Ectodermal cell (in vitro differentiated cells): ENCODE data around the gene MAP3K4.
"Not testable (repeated sequence)": the region's sequence is repeated elsewhere in the genome, so short reads cannot be mapped to it uniquely, and the experiment has no call there.

ENCODE experiments used
- H3K27ac ChIP-seq: 2 replicates; pipeline ENCODE4 v1.7.0; 2013; ENCODE audit warnings: mild to moderate bottlenecking, low read depth, low read length; ENCODE audit not compliant: insufficient read depth, poor library complexity, severe bottlenecking
- H3K27me3 ChIP-seq: 2 replicates; pipeline ENCODE4 v1.7.0; 2013; ENCODE audit warnings: mild to moderate bottlenecking, low read length; ENCODE audit not compliant: insufficient read depth, control insufficient read depth, poor library complexity, severe bottlenecking
- H3K36me3 ChIP-seq: one replicate; pipeline ENCODE4 v1.7.0; 2013; ENCODE audit warnings: low read length; ENCODE audit not compliant: control insufficient read depth, insufficient read depth
- H3K4me1 ChIP-seq: one replicate; pipeline ENCODE4 v1.7.0; 2013; ENCODE audit warnings: low read length; ENCODE audit not compliant: control insufficient read depth, insufficient read depth
- H3K4me3 ChIP-seq: 2 replicates; pipeline ENCODE4 v1.7.0; 2013; ENCODE audit warnings: low read depth, low read length, control low read depth; ENCODE audit not compliant: insufficient read depth
- H3K9me3 ChIP-seq: 2 replicates; pipeline ENCODE4 v1.7.0; 2013; ENCODE audit warnings: mild to moderate bottlenecking, low read length, moderate library complexity; ENCODE audit not compliant: control insufficient read depth
- WGBS, 2 experiments: methylation state at CpG; one replicate each; pipeline ENCODE4 v1.1.7; 2013; ENCODE audit warnings: missing lambda C conversion rate in 2 of 2; 5-methylcytosine and 5-hydroxymethylcytosine counted together

The MAP3K4 gene

DNA sequence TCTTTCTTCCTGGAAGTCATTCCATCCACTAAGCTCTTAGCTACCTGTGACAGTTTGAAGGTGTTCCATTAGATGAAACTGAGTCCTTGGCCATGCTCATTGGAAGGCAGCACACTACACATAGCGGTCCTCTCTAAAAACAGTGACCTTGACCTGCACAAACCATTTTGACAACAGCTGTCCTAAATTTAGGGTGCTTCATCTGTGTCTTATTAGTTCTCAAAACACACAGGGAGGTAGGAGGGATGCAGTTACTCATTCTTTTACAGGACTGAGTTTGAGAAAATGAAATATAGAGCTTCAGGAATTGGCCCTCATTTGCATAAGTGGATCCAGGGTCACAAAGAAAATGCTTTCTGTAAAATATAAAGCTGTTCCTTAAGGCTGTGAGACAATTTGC, 20.4 kb upstream of the MAP3K4 start:
- no peak overlapping the region for H3K27ac ChIP-seq
- H3K4me3 ChIP-seq = no peak overlapping the region
- no peaks in the 10 kb centered on the region for H3K27me3 ChIP-seq
- no peaks in the 10 kb centered on the region for H3K4me1 ChIP-seq
- H3K36me3 ChIP-seq = no peaks in the 10 kb centered on the region
- H3K9me3 ChIP-seq = no peaks in the 10 kb centered on the region
- 90 to 92% methylated on average over 1 of the region's 1 CpG for WGBS, 2 experiments

DNA sequence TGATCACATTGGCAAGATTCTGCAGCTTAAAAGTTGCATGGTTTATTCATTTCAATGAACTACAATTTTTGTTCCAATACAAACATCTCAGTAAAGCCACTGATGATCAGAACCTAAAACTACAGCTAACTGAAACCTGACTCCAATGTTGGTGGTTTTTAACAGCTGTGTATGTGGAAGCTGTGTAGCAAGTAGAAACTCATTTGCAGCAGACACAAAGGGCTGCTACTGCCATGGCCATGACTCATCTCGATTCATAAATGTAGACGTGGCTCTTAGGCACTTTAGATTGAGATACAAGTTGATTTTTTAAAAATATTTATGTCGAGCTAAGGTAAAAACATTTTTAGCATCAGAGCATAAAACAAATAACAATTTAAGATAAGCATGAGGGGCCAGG, 19.5 kb upstream of the MAP3K4 start:
- H3K9me3 ChIP-seq = no peaks in the 10 kb centered on the region
- H3K4me1 ChIP-seq = no peaks in the 10 kb centered on the region
- WGBS, 2 experiments = 92 to 94% methylated on average over 3 of the region's 3 CpGs
- H3K27ac ChIP-seq = no peak overlapping the region
- no peak overlapping the region for H3K4me3 ChIP-seq
- no peaks in the 10 kb centered on the region for H3K36me3 ChIP-seq
- no peaks in the 10 kb centered on the region for H3K27me3 ChIP-seq

- H3K27me3 ChIP-seq, H3K4me1 ChIP-seq, H3K36me3 ChIP-seq, H3K27ac ChIP-seq, H3K9me3 ChIP-seq, H3K4me3 ChIP-seq: not testable (repeated sequence)
- 91 to 95% methylated on average over 16 of the region's 16 CpGs for WGBS, 2 experiments
Measured at GRCh38 chr6:160972594-160972993, 19.0 kb upstream of the MAP3K4 start.

- no peak overlapping the region for H3K4me3 ChIP-seq
- WGBS, 2 experiments = 85 to 86% methylated on average over 11 of the region's 11 CpGs
- no peaks in the 10 kb centered on the region for H3K36me3 ChIP-seq
- H3K27me3 ChIP-seq = no peaks in the 10 kb centered on the region
- no peaks in the 10 kb centered on the region for H3K4me1 ChIP-seq
- H3K27ac ChIP-seq = no peak overlapping the region
- no peaks in the 10 kb centered on the region for H3K9me3 ChIP-seq
Measured at GRCh38 chr6:160973311-160974250, 18.0 kb upstream of the MAP3K4 start.

DNA sequence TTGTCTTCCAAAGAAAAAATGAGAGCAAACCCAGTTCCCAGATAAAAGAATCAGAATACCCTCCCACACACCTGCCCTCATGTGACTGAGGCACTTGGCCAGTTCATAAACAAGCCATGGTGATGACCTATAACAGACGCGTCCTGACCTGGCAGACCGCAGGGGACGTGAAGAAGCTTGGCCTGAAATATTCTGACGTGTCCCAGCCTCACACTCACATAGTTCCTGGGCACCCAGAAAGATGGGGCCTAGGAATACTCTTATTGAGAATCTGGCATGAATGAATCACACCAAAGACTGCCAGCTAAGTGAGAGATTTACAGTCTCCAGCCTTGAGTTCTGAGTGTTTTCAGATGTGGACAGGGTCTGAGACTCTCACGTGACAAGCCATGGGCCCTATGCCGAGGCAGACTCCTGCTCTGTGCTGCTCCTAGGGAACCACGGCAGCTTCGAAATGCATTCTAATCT, 17.2 kb upstream of the MAP3K4 start:
- Histone ChIP-seq H3K27me3 (no peaks in the 10 kb centered on the region), H3K9me3 (no peaks in the 10 kb centered on the region), H3K4me1 (no peaks in the 10 kb centered on the region), H3K36me3 (no peaks in the 10 kb centered on the region), H3K4me3 (no peak overlapping the region), H3K27ac (no peak overlapping the region)
- 91% methylated on average over 9 of the region's 9 CpGs for WGBS, 2 experiments

GRCh38 chr6:160975162-160975561, 16.4 kb upstream of the MAP3K4 start:
- no peaks in the 10 kb centered on the region for H3K36me3 ChIP-seq
- H3K4me1 ChIP-seq = no peaks in the 10 kb centered on the region
- WGBS, 2 experiments = 65 to 76% methylated on average over 1 of the region's 1 CpG
- H3K9me3 ChIP-seq = no peaks in the 10 kb centered on the region
- H3K27me3 ChIP-seq = no peaks in the 10 kb centered on the region
- no peak overlapping the region for H3K4me3 ChIP-seq
- no peak overlapping the region for H3K27ac ChIP-seq

DNA sequence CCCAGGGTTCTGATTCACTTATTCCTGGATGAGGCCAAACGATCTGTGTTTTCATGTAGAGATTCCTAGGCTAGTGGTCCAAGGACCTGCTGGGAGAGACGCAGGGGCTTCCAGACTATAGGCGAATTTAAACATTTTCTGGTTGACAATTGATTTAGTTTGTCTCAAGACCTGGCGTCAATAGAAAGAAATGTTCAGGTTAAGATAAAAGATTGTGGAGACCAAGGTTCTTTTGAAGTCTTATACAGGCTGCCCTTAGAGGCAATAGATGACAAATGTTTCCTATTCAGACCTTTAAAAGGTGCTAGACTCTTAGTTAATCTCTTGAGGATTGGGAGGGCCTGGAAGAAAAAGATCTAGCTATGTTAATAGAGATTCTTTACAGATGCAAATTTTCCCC, 15.6 kb upstream of the MAP3K4 start:
- 66 to 78% methylated on average over 4 of the region's 4 CpGs for WGBS, 2 experiments
- not testable (repeated sequence) for H3K9me3 ChIP-seq, H3K4me1 ChIP-seq, H3K27me3 ChIP-seq, H3K27ac ChIP-seq, H3K36me3 ChIP-seq, H3K4me3 ChIP-seq

- Histone ChIP-seq H3K4me3 (no peak overlapping the region), H3K27me3 (no peaks in the 10 kb centered on the region), H3K9me3 (no peaks in the 10 kb centered on the region), H3K27ac (no peak overlapping the region), H3K4me1 (no peaks in the 10 kb centered on the region), H3K36me3 (no peaks in the 10 kb centered on the region)
- 94 to 98% methylated on average over 4 of the region's 4 CpGs for WGBS, 2 experiments
Measured at GRCh38 chr6:160978141-160978901, 13.2 kb upstream of the MAP3K4 start.

DNA sequence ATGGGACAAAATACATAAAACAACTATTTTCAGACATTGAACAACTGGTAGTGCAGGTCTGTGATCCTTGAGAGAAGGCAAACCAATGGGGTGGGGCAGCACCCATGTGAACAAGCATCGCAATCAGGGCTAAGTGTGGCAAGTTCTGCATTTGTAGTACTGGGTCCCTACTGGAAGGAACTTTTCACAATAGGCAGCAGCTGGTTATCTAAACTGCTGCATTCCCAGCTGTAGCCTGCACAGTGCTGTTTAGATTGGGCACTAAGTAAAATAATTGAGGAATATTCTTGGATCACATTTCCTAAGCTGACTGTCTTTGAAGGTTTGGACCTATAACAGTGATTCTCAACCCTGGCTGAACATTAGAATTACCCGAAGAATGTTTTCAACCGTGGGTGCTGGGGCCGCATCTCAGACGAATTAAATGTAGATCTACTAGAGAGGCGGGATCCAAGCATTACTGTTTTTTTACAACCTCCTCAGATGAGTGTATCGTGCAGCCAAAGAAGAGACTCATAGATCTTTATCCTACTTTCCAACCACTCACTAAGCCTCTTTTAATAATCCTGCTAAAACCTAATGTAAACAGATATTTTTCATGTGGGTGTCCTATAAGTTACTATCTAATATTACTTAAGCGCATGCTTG, 12.4 kb upstream of the MAP3K4 start:
- H3K36me3 ChIP-seq = no peaks in the 10 kb centered on the region
- H3K4me3 ChIP-seq = no peak overlapping the region
- H3K4me1 ChIP-seq = no peaks in the 10 kb centered on the region
- H3K9me3 ChIP-seq = no peaks in the 10 kb centered on the region
- H3K27me3 ChIP-seq = no peaks in the 10 kb centered on the region
- H3K27ac ChIP-seq = no peak overlapping the region
- 95 to 96% methylated on average over 8 of the region's 8 CpGs for WGBS, 2 experiments

DNA sequence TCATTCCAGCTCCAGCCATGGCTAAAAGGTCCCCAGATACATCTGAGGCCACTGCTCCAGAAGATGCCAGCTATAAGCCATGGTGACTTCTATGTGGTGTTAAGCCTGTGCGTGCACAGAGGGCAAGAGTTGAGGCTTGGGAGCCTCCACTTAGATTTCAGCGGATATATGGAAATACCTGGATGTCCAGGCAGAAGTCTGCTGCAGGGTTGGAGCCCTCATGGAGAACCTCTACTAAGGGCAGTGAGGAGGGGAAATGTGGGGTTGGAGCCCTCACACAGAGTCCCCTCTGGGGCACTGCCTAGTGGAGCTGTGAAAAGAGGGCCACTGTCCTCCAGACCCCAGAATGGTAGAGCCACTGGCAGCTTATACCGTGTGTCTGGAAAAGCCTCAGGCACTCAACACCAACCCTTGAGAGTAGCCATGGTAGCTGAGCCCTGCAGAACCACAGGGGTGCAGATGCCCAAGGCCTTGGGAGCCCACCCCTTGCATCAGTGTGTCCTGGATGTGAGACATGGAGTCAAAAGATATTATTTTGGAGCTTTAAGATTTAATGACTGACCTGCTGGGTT, 8.1 kb upstream of the MAP3K4 start:
- 93 to 97% methylated on average over 3 of the region's 3 CpGs for WGBS, 2 experiments
- H3K27me3 ChIP-seq, H3K4me3 ChIP-seq, H3K27ac ChIP-seq, H3K9me3 ChIP-seq, H3K36me3 ChIP-seq, H3K4me1 ChIP-seq: not testable (repeated sequence)
